Natural killer cell (primary cell): ENCODE measurements around the gene LPCAT2. TPM values are rescaled to one million over a fixed set of nuclear protein-coding genes. Genes with fewer than 3 reads are reported as not detected.

Experiments used
- ATAC-seq, 3 donors: fragments of 150-1000 bp in 2 of 3; fragments of 200-7000 bp in 1 of 3; cut with Tn5 transposase; 1 replicate in 1 of 3; 2 replicates in 2 of 3; pipeline ENCODE4 v1.10.0; 2021; ENCODE audit warnings: mild to moderate bottlenecking in 2 of 3, moderate library complexity in 2 of 3
- DNase-seq, 2 donors: peaks; one replicate each; pipeline versions ENCODE4 v3.0.0 to v3.0.0-alpha.2; 2013 to 2021; ENCODE audit warnings: mixed read lengths in 1 of 2
- H3K27ac ChIP-seq: one replicate; pipeline ENCODE4 v1.5.1; 2013; ENCODE audit warnings: mild to moderate bottlenecking, low read length
- H3K27me3 ChIP-seq: one replicate; pipeline ENCODE4 v1.6.1; 2013; ENCODE audit warnings: low read length; ENCODE audit not compliant: control insufficient read depth, insufficient read depth
- H3K36me3 ChIP-seq: one replicate; pipeline ENCODE4 v1.6.1; 2013; ENCODE audit warnings: low read length; ENCODE audit not compliant: control insufficient read depth, insufficient read depth
- H3K4me1 ChIP-seq: one replicate; pipeline ENCODE4 v1.6.1; 2013; ENCODE audit warnings: low read length; ENCODE audit not compliant: control insufficient read depth, insufficient read depth
- H3K4me3 ChIP-seq: one replicate; pipeline ENCODE4 v1.5.1; 2013; ENCODE audit warnings: low read length
- H3K9me3 ChIP-seq: one replicate; pipeline ENCODE4 v1.6.1; 2013; ENCODE audit warnings: low read length; ENCODE audit not compliant: control insufficient read depth, insufficient read depth
- H3K27ac Mint-ChIP-seq, 2 donors: one replicate each; pipeline ENCODE4 v1.8.0; 2022; ENCODE audit warnings: mild to moderate bottlenecking in 2 of 2, mixed read lengths in 2 of 2, moderate library complexity in 1 of 2
- H3K27me3 Mint-ChIP-seq, 2 donors: one replicate each; pipeline ENCODE4 v1.8.0; 2022; ENCODE audit warnings: low read depth in 2 of 2, mixed read lengths in 2 of 2
- H3K36me3 Mint-ChIP-seq: one replicate; pipeline ENCODE4 v1.8.0; 2022; ENCODE audit warnings: mixed read lengths
- H3K4me1 Mint-ChIP-seq, 2 donors: one replicate each; pipeline ENCODE4 v1.8.0; 2022; ENCODE audit warnings: mixed read lengths in 2 of 2
- H3K4me3 Mint-ChIP-seq: one replicate; pipeline ENCODE4 v1.8.0; 2022; ENCODE audit warnings: mild to moderate bottlenecking, moderate library complexity, mixed read lengths
- H3K9me3 Mint-ChIP-seq, 2 donors: one replicate each; pipeline ENCODE4 v1.8.0; 2022; ENCODE audit warnings: mixed read lengths in 2 of 2
- CTCF ChIP-seq: fragments of 200-600 bp; IDR thresholded peaks from one replicate; pipeline ENCODE4 v1.8.0; 2022; ENCODE audit warnings: antibody characterized with exemption
- WGBS: methylation state at CpG from one replicate; pipeline ENCODE4 v1.1.7; 2013; ENCODE audit warnings: missing lambda C conversion rate; ENCODE audit not compliant: insufficient coverage; 5-methylcytosine and 5-hydroxymethylcytosine counted together
- intact Hi-C: fragments of 100-400 bp; cut with micrococcal nuclease; formaldehyde crosslinking; loops from one replicate; pipeline ENCODE4 v1.14.2; 2022
- total RNA-seq, 4 donors: library from RNA; stranded (reverse); fragments of 120-200 nt in 1 of 4; gene quantifications; one replicate each; pipeline versions ENCODE4 v1.2.3 to v1.2.4, GENCODE V29; 2013 to 2022

LPCAT2 gene
- total RNA-seq, 3 donors from 2014 or later (not counting 1 experiment from before 2014, with no cell fraction given) = 1.6 to 23.5 (median 3.1) TPM

GRCh38 chr16:55487048-55487803 lies 21.6 kb upstream of the LPCAT2 start:
- H3K36me3 Mint-ChIP-seq = no peaks in the 10 kb centered on the region
- H3K4me3 ChIP-seq = no peak overlapping the region
- H3K4me3 Mint-ChIP-seq = no peak overlapping the region
- no peaks in the 10 kb centered on the region for H3K9me3 ChIP-seq
- TF ChIP-seq CTCF = no peak
- no peaks in the 10 kb centered on the region for H3K4me1 ChIP-seq
- H3K27ac Mint-ChIP-seq = no peak overlapping the region
- H3K27me3 Mint-ChIP-seq = peaks cover 0 to 4% of the 10 kb centered on the region in 2 donors
- H3K36me3 ChIP-seq = no peaks in the 10 kb centered on the region
- H3K9me3 Mint-ChIP-seq = no peaks in the 10 kb centered on the region
- no peaks in the 10 kb centered on the region for H3K4me1 Mint-ChIP-seq
- intact Hi-C loops = no loop called here
- DNase-seq (no peak), ATAC-seq (no peak)
- no peaks in the 10 kb centered on the region for H3K27me3 ChIP-seq
- no peak overlapping the region for H3K27ac ChIP-seq
- WGBS = 89% methylated on average over 13 of the region's 13 CpGs

DNA sequence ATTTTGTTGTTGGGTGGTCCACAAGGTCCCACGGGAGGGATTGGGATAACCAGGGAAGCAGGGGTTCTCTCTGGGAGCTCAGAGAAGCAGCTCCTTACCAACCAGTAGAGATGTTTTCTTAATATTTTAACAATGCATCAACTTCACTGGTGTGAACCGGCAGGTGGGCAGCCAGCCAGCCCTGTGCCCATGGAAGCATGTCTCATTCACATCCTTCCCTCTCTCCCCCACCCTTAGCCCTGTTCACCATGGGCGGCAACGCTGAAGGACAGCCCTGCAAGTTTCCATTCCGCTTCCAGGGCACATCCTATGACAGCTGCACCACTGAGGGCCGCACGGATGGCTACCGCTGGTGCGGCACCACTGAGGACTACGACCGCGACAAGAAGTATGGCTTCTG lies 20.6 kb upstream of the LPCAT2 start:
- whole genome bisulfite sequencing = 93% methylated on average over 12 of the region's 12 CpGs
- no peak for TF ChIP-seq CTCF
- H3K27me3 Mint-ChIP-seq = peaks cover 0 to 5% of the 10 kb centered on the region in 2 donors
- no peak overlapping the region for H3K4me3 ChIP-seq
- H3K36me3 ChIP-seq = no peaks in the 10 kb centered on the region
- DNase-seq (no peak), ATAC-seq (no peak)
- H3K27ac Mint-ChIP-seq = no peak overlapping the region
- H3K27ac ChIP-seq = no peak overlapping the region
- H3K4me1 ChIP-seq = no peaks in the 10 kb centered on the region
- no peaks in the 10 kb centered on the region for H3K9me3 ChIP-seq
- intact Hi-C loops = no loop called here
- no peak overlapping the region for H3K4me3 Mint-ChIP-seq
- H3K4me1 Mint-ChIP-seq = no peaks in the 10 kb centered on the region
- H3K27me3 ChIP-seq = no peaks in the 10 kb centered on the region
- H3K36me3 Mint-ChIP-seq = no peaks in the 10 kb centered on the region
- no peaks in the 10 kb centered on the region for H3K9me3 Mint-ChIP-seq

DNA sequence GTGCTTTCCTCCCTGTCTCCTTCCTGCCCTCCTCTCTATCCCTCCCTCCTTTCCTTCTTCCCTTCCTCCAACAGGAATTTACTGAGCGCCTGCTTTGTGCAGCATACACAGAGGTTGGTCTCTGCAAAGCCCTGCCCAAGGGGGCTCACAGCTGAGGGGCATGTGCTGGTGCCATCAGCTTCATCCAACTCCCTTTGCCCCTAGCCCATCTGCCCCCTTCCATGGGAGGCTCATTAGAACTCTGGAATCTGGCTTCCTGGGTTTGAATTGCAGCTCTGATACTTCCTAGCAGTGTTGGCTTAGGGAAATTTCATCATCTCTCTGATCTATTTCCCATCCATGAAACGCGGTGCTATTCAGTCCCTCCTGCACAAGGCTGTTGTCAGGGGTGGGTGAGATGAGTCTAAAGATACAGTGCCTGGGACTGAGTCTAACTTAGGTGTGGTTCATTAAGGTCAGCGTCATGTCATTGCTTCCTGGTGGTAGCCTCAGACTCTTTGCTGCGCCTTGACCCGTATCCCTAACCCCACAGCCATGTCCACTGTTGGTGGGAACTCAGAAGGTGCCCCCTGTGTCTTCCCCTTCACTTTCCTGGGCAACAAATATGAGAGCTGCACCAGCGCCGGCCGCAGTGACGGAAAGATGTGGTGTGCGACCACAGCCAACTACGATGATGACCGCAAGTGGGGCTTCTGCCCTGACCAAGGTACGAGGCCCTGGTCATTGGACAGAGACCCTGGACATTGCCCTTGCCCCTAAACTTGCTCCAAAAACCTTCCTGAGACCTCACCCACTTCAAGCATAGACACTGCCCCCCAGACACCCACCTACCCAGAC lies 19.5 kb upstream of the LPCAT2 start:
- Mint-ChIP-seq H3K4me3 (no peak overlapping the region), H3K36me3 (no peaks in the 10 kb centered on the region), H3K9me3 (no peaks in the 10 kb centered on the region), H3K27ac (no peak overlapping the region), H3K27me3 (peaks cover 0 to 6% of the 10 kb centered on the region in 2 donors), H3K4me1 (no peaks in the 10 kb centered on the region)
- H3K27ac ChIP-seq = no peak overlapping the region
- no peaks in the 10 kb centered on the region for H3K27me3 ChIP-seq
- intact Hi-C loops = no loop called here
- H3K4me1 ChIP-seq = no peaks in the 10 kb centered on the region
- no peak for ATAC-seq
- H3K36me3 ChIP-seq = no peaks in the 10 kb centered on the region
- DNase-seq = no peak
- H3K9me3 ChIP-seq = no peaks in the 10 kb centered on the region
- TF ChIP-seq CTCF = no peak
- no peak overlapping the region for H3K4me3 ChIP-seq
- 93% methylated on average over 14 of the region's 14 CpGs for WGBS
